Neural cell (in vitro differentiated cells): Measurements from ENCODE around the gene CAPNS2. TPM values are rescaled to one million over a fixed set of nuclear protein-coding genes. Genes with fewer than 3 reads are reported as not detected.

Experiments
- H2AFZ ChIP-seq: fragments of 200-600, 300-800 bp; sonication (generic), shearing (Covaris generic); 2 replicates; pipeline ENCODE4 v1.6.0; 2014; ENCODE audit warnings: low read depth, mild to moderate bottlenecking, antibody characterized with exemption, low read length, moderate library complexity
- H3F3A ChIP-seq: fragments of 200-600 bp; shearing (Covaris generic); 2 replicates; pipeline ENCODE4 v1.6.1; 2016; ENCODE audit warnings: mild to moderate bottlenecking, moderate library complexity, mixed read lengths, antibody characterized with exemption, low read length; ENCODE audit not compliant: insufficient read depth, poor library complexity, severe bottlenecking
- H3K27ac ChIP-seq: fragments of 200-600, 300-800 bp; sonication (generic), shearing (Covaris generic); 2 replicates; pipeline ENCODE4 v1.5.1; 2014; ENCODE audit warnings: mild to moderate bottlenecking, low read length, moderate library complexity
- H3K27me3 ChIP-seq: fragments of 300-800, 200-600 bp; sonication (generic), shearing (Covaris generic); 2 replicates; pipeline ENCODE4 v1.6.0; 2014; ENCODE audit warnings: mild to moderate bottlenecking, low read depth, low read length, moderate library complexity; ENCODE audit not compliant: insufficient read depth
- H3K36me3 ChIP-seq: fragments of 300-800, 200-600 bp; sonication (generic), shearing (Covaris generic); 2 replicates; pipeline ENCODE4 v1.5.1; 2014; ENCODE audit warnings: mild to moderate bottlenecking, antibody characterized with exemption, low read length, moderate library complexity; ENCODE audit not compliant: insufficient read depth
- H3K4me2 ChIP-seq: fragments of 300-800, 200-600 bp; sonication (generic), shearing (Covaris generic); 2 replicates; pipeline ENCODE4 v1.6.0; 2014; ENCODE audit warnings: mild to moderate bottlenecking, low read length
- H3K4me3 ChIP-seq: fragments of 300-800, 200-600 bp; sonication (generic), shearing (Covaris generic); 2 replicates; pipeline ENCODE4 v1.5.1; 2014; ENCODE audit warnings: mild to moderate bottlenecking, low read length, moderate library complexity
- H3K79me2 ChIP-seq: fragments of 200-600 bp; shearing (Covaris generic); replicated peaks from 2 replicates; pipeline ENCODE4 v1.6.0; 2014; ENCODE audit warnings: mild to moderate bottlenecking, low read length, moderate library complexity; ENCODE audit not compliant: insufficient read depth
- H3K9ac ChIP-seq: fragments of 300-800, 200-600 bp; sonication (generic), shearing (Covaris generic); 2 replicates; pipeline ENCODE4 v1.6.1; 2016; ENCODE audit warnings: mild to moderate bottlenecking, low read length, mixed read lengths
- H3K9me2 ChIP-seq: fragments of 200-600 bp; shearing (Covaris generic); 2 replicates; pipeline ENCODE4 v1.6.1; 2016; ENCODE audit warnings: mild to moderate bottlenecking, low read length, mixed read lengths; ENCODE audit not compliant: insufficient read depth
- H3K9me3 ChIP-seq: fragments of 200-600, 300-800 bp; sonication (generic), shearing (Covaris generic); 2 replicates; pipeline ENCODE4 v1.6.1; 2016; ENCODE audit warnings: mild to moderate bottlenecking, mixed run types, low read length, moderate library complexity, mixed read lengths
- H4K20me1 ChIP-seq: fragments of 200-600 bp; shearing (Covaris generic); 2 replicates; pipeline ENCODE4 v1.6.1; 2016; ENCODE audit warnings: mild to moderate bottlenecking, mixed run types; ENCODE audit not compliant: insufficient read depth
- EP300 ChIP-seq: fragments of 450-650 bp; conservative IDR thresholded peaks from 2 replicates; pipeline ENCODE4 v1.6.1; 2014; ENCODE audit warnings: antibody characterized with exemption, mild to moderate bottlenecking, moderate library complexity; ENCODE audit not compliant: poor library complexity, severe bottlenecking
- EZH2 ChIP-seq: fragments of 200-600, 300-800 bp; shearing (Covaris generic), sonication (generic); IDR thresholded peaks from 2 replicates; pipeline ENCODE4 v1.6.1; 2014; ENCODE audit warnings: antibody characterized with exemption, low read length, borderline replicate concordance, mild to moderate bottlenecking; ENCODE audit not compliant: insufficient read depth, poor library complexity, severe bottlenecking
- MXI1 ChIP-seq: fragments of 450-650 bp; conservative IDR thresholded peaks from 2 replicates; pipeline ENCODE4 v1.6.1; 2014; ENCODE audit warnings: antibody characterized with exemption, mild to moderate bottlenecking; ENCODE audit not compliant: poor library complexity, severe bottlenecking
- POLR2AphosphoS5 ChIP-seq: IDR thresholded peaks from 2 replicates; pipeline ENCODE4 v1.6.1; 2012
- RAD21 ChIP-seq: fragments of 450-650 bp; conservative IDR thresholded peaks from 2 replicates; pipeline ENCODE4 v1.6.1; 2014; ENCODE audit warnings: antibody characterized with exemption, mild to moderate bottlenecking, moderate library complexity
- REST ChIP-seq: IDR thresholded peaks from 2 replicates; pipeline ENCODE4 v1.6.1; 2012; ENCODE audit warnings: borderline replicate concordance
- SMC3 ChIP-seq: fragments of 450-650 bp; conservative IDR thresholded peaks from 2 replicates; pipeline ENCODE4 v1.6.1; 2014; ENCODE audit warnings: antibody characterized with exemption, mild to moderate bottlenecking, moderate library complexity; ENCODE audit not compliant: poor library complexity
- TAF1 ChIP-seq: IDR thresholded peaks from 2 replicates; pipeline ENCODE4 v1.6.1; 2012; ENCODE audit warnings: low read depth
- polyA plus RNA-seq: library from polyadenylated mRNA; depleted of rRNA; stranded (reverse); fragments of >200 nt; gene quantifications from 2 replicates; pipeline ENCODE4 v1.2.3, GENCODE V29; 2014
- TF ChIP-seq, protein P1 (sequence below): fragments of 450-650 bp; IDR thresholded peaks from 2 replicates; pipeline ENCODE4 v1.5.1; 2014; ENCODE audit warnings: antibody characterized with exemption, mild to moderate bottlenecking, moderate library complexity; ENCODE audit not compliant: poor library complexity, severe bottlenecking

Gene CAPNS2
- polyA plus RNA-seq, 1 donor from 2014 or later = not detected

DNA sequence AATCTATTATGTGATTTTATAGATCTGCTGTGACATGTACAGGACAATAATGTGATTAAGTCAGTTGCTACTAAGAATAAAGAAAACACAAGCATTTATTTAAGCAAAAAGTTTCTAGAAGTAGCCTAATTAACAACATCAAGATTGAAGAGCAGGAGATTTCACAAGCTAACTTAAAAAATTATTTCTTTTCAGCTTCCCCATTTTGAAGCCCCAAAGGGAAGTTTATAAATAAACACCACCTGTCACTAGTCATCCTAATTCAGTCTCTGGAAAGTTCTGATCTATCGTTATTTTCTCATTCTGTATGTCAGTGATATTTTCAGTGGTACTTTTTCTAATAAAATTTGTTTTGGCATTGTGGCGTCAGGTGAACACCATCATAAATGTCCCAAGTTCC lies 8.3 kb downstream of the CAPNS2 start:
- Histone ChIP-seq H3K27me3 (no peaks in the 10 kb centered on the region), H3K9me3 (no peaks in the 10 kb centered on the region), H2AFZ (no peak overlapping the region), H3F3A (no peaks in the 10 kb centered on the region), H3K4me2 (no peak overlapping the region), H3K79me2 (no peaks in the 10 kb centered on the region), H3K4me3 (no peak overlapping the region), H3K36me3 (no peaks in the 10 kb centered on the region), H3K27ac (no peak overlapping the region), H4K20me1 (no peaks in the 10 kb centered on the region), H3K9me2 (no peaks in the 10 kb centered on the region), H3K9ac (no peak overlapping the region)
- TF ChIP-seq POLR2AphosphoS5 (no peak), SMC3 (no peak), RAD21 (no peak), EZH2 (no peak), MXI1 (no peak), REST (no peak), EP300 (no peak), TAF1 (no peak)
- TF ChIP-seq, protein P1, sequence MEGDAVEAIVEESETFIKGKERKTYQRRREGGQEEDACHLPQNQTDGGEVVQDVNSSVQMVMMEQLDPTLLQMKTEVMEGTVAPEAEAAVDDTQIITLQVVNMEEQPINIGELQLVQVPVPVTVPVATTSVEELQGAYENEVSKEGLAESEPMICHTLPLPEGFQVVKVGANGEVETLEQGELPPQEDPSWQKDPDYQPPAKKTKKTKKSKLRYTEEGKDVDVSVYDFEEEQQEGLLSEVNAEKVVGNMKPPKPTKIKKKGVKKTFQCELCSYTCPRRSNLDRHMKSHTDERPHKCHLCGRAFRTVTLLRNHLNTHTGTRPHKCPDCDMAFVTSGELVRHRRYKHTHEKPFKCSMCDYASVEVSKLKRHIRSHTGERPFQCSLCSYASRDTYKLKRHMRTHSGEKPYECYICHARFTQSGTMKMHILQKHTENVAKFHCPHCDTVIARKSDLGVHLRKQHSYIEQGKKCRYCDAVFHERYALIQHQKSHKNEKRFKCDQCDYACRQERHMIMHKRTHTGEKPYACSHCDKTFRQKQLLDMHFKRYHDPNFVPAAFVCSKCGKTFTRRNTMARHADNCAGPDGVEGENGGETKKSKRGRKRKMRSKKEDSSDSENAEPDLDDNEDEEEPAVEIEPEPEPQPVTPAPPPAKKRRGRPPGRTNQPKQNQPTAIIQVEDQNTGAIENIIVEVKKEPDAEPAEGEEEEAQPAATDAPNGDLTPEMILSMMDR = no peak

GRCh38 chr16:55575496-55575895 lies 9.0 kb downstream of the CAPNS2 start:
- no peaks in the 10 kb centered on the region for H3K36me3 ChIP-seq
- H3K9me3 ChIP-seq = no peaks in the 10 kb centered on the region
- H3K4me2 ChIP-seq = no peak overlapping the region
- H3K27me3 ChIP-seq = no peaks in the 10 kb centered on the region
- H3K79me2 ChIP-seq = no peaks in the 10 kb centered on the region
- no peak overlapping the region for H3K4me3 ChIP-seq
- no peaks in the 10 kb centered on the region for H3K9me2 ChIP-seq
- H2AFZ ChIP-seq = no peak overlapping the region
- TF ChIP-seq EP300 = no peak
- TF ChIP-seq RAD21 = no peak
- TF ChIP-seq MXI1 = no peak
- no peak for TF ChIP-seq SMC3
- no peak for TF ChIP-seq REST
- no peak for TF ChIP-seq EZH2
- TF ChIP-seq, protein P1 = no peak
- no peak for TF ChIP-seq TAF1
- no peak for TF ChIP-seq POLR2AphosphoS5
- H3F3A ChIP-seq = no peaks in the 10 kb centered on the region
- H4K20me1 ChIP-seq = no peaks in the 10 kb centered on the region
- H3K9ac ChIP-seq = no peak overlapping the region
- no peak overlapping the region for H3K27ac ChIP-seq
